ENCODE data around the gene NCOA4. TPM values are rescaled to one million over a fixed set of nuclear protein-coding genes. Genes with fewer than 3 reads are reported as not detected.

NCOA4 gene
- polyA plus RNA-seq, 1 experiment: 108 TPM

GRCh38 chr10:46075869-46076268, 45.4 kb upstream of the NCOA4 start:
- no peak for DNase-seq (ENCODE audit: low read depth)
- no peak for TF ChIP-seq CTCF (IDR thresholded peaks at IDR 0.05; ENCODE audit: insufficient read depth, low read depth, low read length)
- H3K36me3 ChIP-seq (ENCODE audit: control insufficient read depth, insufficient read depth, low read length): no peaks in the 10 kb centered on the region

GRCh38 chr10:46074196-46074946, 43.9 kb upstream of the NCOA4 start:
- CTCF ChIA-PET: no interaction called here

More at GRCh38 chr10:46075869-46076268, 45.4 kb upstream of the NCOA4 start:
- no peak overlapping the region for H3K4me3 ChIP-seq (ENCODE audit: low read depth, low read length)
- POLR2A ChIA-PET: no interaction called here
- H3K27me3 ChIP-seq (ENCODE audit: control insufficient read depth, insufficient read depth, low read length): no peaks in the 10 kb centered on the region
- CTCF ChIA-PET: no interaction called here

GRCh38 chr10:46073564-46073963, 43.1 kb upstream of the NCOA4 start:
- Histone ChIP-seq H3K36me3 (ENCODE audit: control insufficient read depth, insufficient read depth, low read length) (no peaks in the 10 kb centered on the region), H3K4me3 (ENCODE audit: low read depth, low read length) (no peak overlapping the region), H3K27me3 (ENCODE audit: control insufficient read depth, insufficient read depth, low read length) (no peaks in the 10 kb centered on the region)
- POLR2A ChIA-PET: no interaction called here
- CTCF ChIA-PET: no interaction called here
- no peak for DNase-seq (ENCODE audit: low read depth)
- no peak for TF ChIP-seq CTCF (IDR thresholded peaks at IDR 0.05; ENCODE audit: insufficient read depth, low read depth, low read length)

More at GRCh38 chr10:46074196-46074946, 43.9 kb upstream of the NCOA4 start:
- no peak for TF ChIP-seq CTCF (IDR thresholded peaks at IDR 0.05; ENCODE audit: insufficient read depth, low read depth, low read length)
- no peak for DNase-seq (ENCODE audit: low read depth)
- Histone ChIP-seq H3K4me3 (ENCODE audit: low read depth, low read length) (no peak overlapping the region), H3K36me3 (ENCODE audit: control insufficient read depth, insufficient read depth, low read length) (no peaks in the 10 kb centered on the region), H3K27me3 (ENCODE audit: control insufficient read depth, insufficient read depth, low read length) (no peaks in the 10 kb centered on the region)
- POLR2A ChIA-PET: no interaction called here

- H3K4me3 ChIP-seq (ENCODE audit: low read depth, low read length): no peak overlapping the region
- TF ChIP-seq CTCF (IDR thresholded peaks at IDR 0.05; ENCODE audit: insufficient read depth, low read depth, low read length): no peak
- ChIA-PET CTCF (no interaction called here), POLR2A (no interaction called here)
- DNase-seq (ENCODE audit: low read depth): no peak
- no peaks in the 10 kb centered on the region for H3K27me3 ChIP-seq (ENCODE audit: control insufficient read depth, insufficient read depth, low read length)
- H3K36me3 ChIP-seq (ENCODE audit: control insufficient read depth, insufficient read depth, low read length): no peaks in the 10 kb centered on the region
Measured at GRCh38 chr10:46070749-46071148, 40.3 kb upstream of the NCOA4 start.

- Histone ChIP-seq H3K27me3 (ENCODE audit: control insufficient read depth, insufficient read depth, low read length) (no peaks in the 10 kb centered on the region), H3K4me3 (ENCODE audit: low read depth, low read length) (no peak overlapping the region), H3K36me3 (ENCODE audit: control insufficient read depth, insufficient read depth, low read length) (no peaks in the 10 kb centered on the region)
- ChIA-PET POLR2A (no interaction called here), CTCF (no interaction called here)
- no peak for DNase-seq (ENCODE audit: low read depth)
- no peak for TF ChIP-seq CTCF (IDR thresholded peaks at IDR 0.05; ENCODE audit: insufficient read depth, low read depth, low read length)
Measured at GRCh38 chr10:46069771-46070463, 39.5 kb upstream of the NCOA4 start.

Data from BJ (cell line).